HEK293 (cell line): Measurements from ENCODE around the gene OR52M1.

Experiments
- CTCF ChIA-PET: fragments of 350-600 bp; formaldehyde crosslinking; extraction: SDS; loops from one replicate; lab custom pipeline; 2021; ENCODE audit warnings: antibody characterized with exemption; lab: Yijun Ruan, JAX
- POLR2A ChIA-PET: fragments of 300-600 bp; formaldehyde crosslinking; extraction: SDS; loops from one replicate; lab custom pipeline; 2020; ENCODE audit warnings: antibody characterized with exemption, inconsistent platforms; lab: Yijun Ruan, JAX
- H3K27ac ChIP-seq: fragments of 200-500 bp; sonication (Bioruptor generic); 2 replicates; pipeline ENCODE4 v1.5.1; 2014; ENCODE audit warnings: low read depth, low read length, control low read depth, inconsistent platforms; ENCODE audit errors: extremely low read depth
- H3K36me3 ChIP-seq, 2 experiments: fragments of 200-500 bp in 1 of 2; sonication (Bioruptor generic) in 1 of 2; 1 replicate in 1 of 2; 2 replicates in 1 of 2; pipeline ENCODE4 v1.5.1; 2014 to 2017; ENCODE audit warnings: inconsistent platforms in 2 of 2, low read length in 2 of 2; ENCODE audit not compliant: control insufficient read depth in 2 of 2, insufficient read depth in 1 of 2
- H3K4me1 ChIP-seq: fragments of 200-500 bp; sonication (Bioruptor generic); 2 replicates; pipeline ENCODE4 v1.5.1; 2014; ENCODE audit warnings: mild to moderate bottlenecking, low read length, inconsistent platforms; ENCODE audit not compliant: control insufficient read depth, insufficient read depth
- H3K4me3 ChIP-seq: 2 replicates; pipeline ENCODE4 v1.5.1; 2011; ENCODE audit warnings: low read depth, mild to moderate bottlenecking, control low read depth, low read length, moderate library complexity
- H3K9me3 ChIP-seq: fragments of 200-500 bp; sonication (Bioruptor generic); 2 replicates; pipeline ENCODE4 v1.5.1; 2014; ENCODE audit warnings: low read depth, low read length, inconsistent platforms; ENCODE audit not compliant: control insufficient read depth, insufficient read depth
- BCL11B ChIP-seq: fragments of 450-650 bp; formaldehyde crosslinking; IDR thresholded peaks from 2 replicates; pipeline ENCODE4 v1.5.1; 2016; ENCODE audit warnings: low read depth, missing biosample characterization, missing genetic modification characterization
- KLF16 ChIP-seq: fragments of 450-650 bp; formaldehyde crosslinking; IDR thresholded peaks from 2 replicates; pipeline ENCODE4 v1.5.1; 2017; ENCODE audit warnings: missing biosample characterization, missing genetic modification characterization
- MYNN ChIP-seq: fragments of 450-650 bp; formaldehyde crosslinking; IDR thresholded peaks from 2 replicates; pipeline ENCODE4 v1.5.1; 2016; ENCODE audit warnings: missing biosample characterization, missing genetic modification characterization, borderline replicate concordance
- SCRT1 ChIP-seq: fragments of 450-650 bp; formaldehyde crosslinking; IDR thresholded peaks from 2 replicates; pipeline ENCODE4 v1.5.1; 2016; ENCODE audit warnings: missing biosample characterization, missing genetic modification characterization, borderline replicate concordance
- SP2 ChIP-seq: fragments of 450-650 bp; formaldehyde crosslinking; IDR thresholded peaks from 2 replicates; pipeline ENCODE4 v1.5.1; 2016; ENCODE audit warnings: missing biosample characterization, missing genetic modification characterization
- YY1 ChIP-seq: fragments of 450-650 bp; formaldehyde crosslinking; IDR thresholded peaks from 2 replicates; pipeline ENCODE4 v1.5.1; 2018; ENCODE audit warnings: missing biosample characterization, missing genetic modification characterization
- ZFP3 ChIP-seq: fragments of 450-650 bp; formaldehyde crosslinking; IDR thresholded peaks from 2 replicates; pipeline ENCODE4 v1.5.1; 2016; ENCODE audit warnings: low read depth, missing biosample characterization, missing genetic modification characterization
- ZNF10 ChIP-seq: fragments of 450-650 bp; formaldehyde crosslinking; IDR thresholded peaks from 2 replicates; pipeline ENCODE4 v1.5.1; 2017; ENCODE audit warnings: missing biosample characterization, missing genetic modification characterization
- ZNF175 ChIP-seq: fragments of 450-650 bp; formaldehyde crosslinking; IDR thresholded peaks from 2 replicates; pipeline ENCODE4 v1.5.1; 2016; ENCODE audit warnings: missing biosample characterization, missing genetic modification characterization
- ZNF223 ChIP-seq: fragments of 450-650 bp; formaldehyde crosslinking; IDR thresholded peaks from 2 replicates; pipeline ENCODE4 v1.5.1; 2016; ENCODE audit warnings: missing biosample characterization, missing genetic modification characterization
- ZNF239 ChIP-seq: fragments of 450-650 bp; formaldehyde crosslinking; IDR thresholded peaks from 2 replicates; pipeline ENCODE4 v1.5.1; 2016; ENCODE audit warnings: missing biosample characterization, missing genetic modification characterization
- ZNF24 ChIP-seq: fragments of 450-650 bp; formaldehyde crosslinking; IDR thresholded peaks from 2 replicates; pipeline ENCODE4 v1.5.1; 2016; ENCODE audit warnings: missing biosample characterization, missing genetic modification characterization
- ZNF366 ChIP-seq: fragments of 450-650 bp; formaldehyde crosslinking; conservative IDR thresholded peaks from 2 replicates; pipeline ENCODE4 v1.5.1; 2016; ENCODE audit warnings: missing biosample characterization, missing genetic modification characterization
- ZNF37A ChIP-seq: fragments of 450-650 bp; IDR thresholded peaks from 2 replicates; pipeline ENCODE4 v1.5.1; 2018; ENCODE audit warnings: missing biosample characterization, missing genetic modification characterization
- ZNF473 ChIP-seq: fragments of 450-650 bp; formaldehyde crosslinking; IDR thresholded peaks from 2 replicates; pipeline ENCODE4 v1.5.1; 2017; ENCODE audit warnings: missing biosample characterization, missing genetic modification characterization
- ZNF561 ChIP-seq: fragments of 450-650 bp; IDR thresholded peaks from 2 replicates; pipeline ENCODE4 v1.5.1; 2018; ENCODE audit warnings: missing biosample characterization, missing genetic modification characterization, borderline replicate concordance
- ZNF571 ChIP-seq: fragments of 450-650 bp; formaldehyde crosslinking; IDR thresholded peaks from 2 replicates; pipeline ENCODE4 v1.5.0; 2017; ENCODE audit warnings: missing biosample characterization, missing genetic modification characterization
- ZNF654 ChIP-seq: fragments of 450-650 bp; formaldehyde crosslinking; IDR thresholded peaks from 2 replicates; pipeline ENCODE4 v1.5.1; 2016; ENCODE audit warnings: low read depth, missing biosample characterization, missing genetic modification characterization
- ZNF658 ChIP-seq: fragments of 450-650 bp; formaldehyde crosslinking; IDR thresholded peaks from 2 replicates; pipeline ENCODE4; 2016; ENCODE audit warnings: missing biosample characterization, missing genetic modification characterization
- ZNF776 ChIP-seq: fragments of 450-650 bp; formaldehyde crosslinking; IDR thresholded peaks from 2 replicates; pipeline ENCODE4 v1.5.0; 2017; ENCODE audit warnings: missing biosample characterization, missing genetic modification characterization, borderline replicate concordance
- ZNF777 ChIP-seq: fragments of 450-650 bp; formaldehyde crosslinking; IDR thresholded peaks from 2 replicates; pipeline ENCODE4 v1.5.1; 2017; ENCODE audit warnings: missing biosample characterization, missing genetic modification characterization, borderline replicate concordance
- ZNF792 ChIP-seq: fragments of 450-650 bp; formaldehyde crosslinking; IDR thresholded peaks from 2 replicates; pipeline ENCODE4 v1.5.1; 2016; ENCODE audit warnings: missing biosample characterization, missing genetic modification characterization
- TF ChIP-seq, protein P1 (sequence below): fragments of 450-650 bp; formaldehyde crosslinking; IDR thresholded peaks from 2 replicates; pipeline ENCODE4 v1.5.1; 2016; ENCODE audit warnings: missing biosample characterization, missing genetic modification characterization, low read depth
- TF ChIP-seq, protein P2 (sequence below): sonication (generic); formaldehyde crosslinking; IDR thresholded peaks from 2 replicates; pipeline ENCODE4 v1.8.1; 2022; ENCODE audit warnings: mild to moderate bottlenecking, moderate library complexity, missing genetic modification reagents
- TF ChIP-seq, protein P3 (sequence below): fragments of 450-650 bp; formaldehyde crosslinking; IDR thresholded peaks from 2 replicates; pipeline ENCODE4 v1.5.1; 2016; ENCODE audit warnings: missing biosample characterization, missing genetic modification characterization

Gene OR52M1

DNA sequence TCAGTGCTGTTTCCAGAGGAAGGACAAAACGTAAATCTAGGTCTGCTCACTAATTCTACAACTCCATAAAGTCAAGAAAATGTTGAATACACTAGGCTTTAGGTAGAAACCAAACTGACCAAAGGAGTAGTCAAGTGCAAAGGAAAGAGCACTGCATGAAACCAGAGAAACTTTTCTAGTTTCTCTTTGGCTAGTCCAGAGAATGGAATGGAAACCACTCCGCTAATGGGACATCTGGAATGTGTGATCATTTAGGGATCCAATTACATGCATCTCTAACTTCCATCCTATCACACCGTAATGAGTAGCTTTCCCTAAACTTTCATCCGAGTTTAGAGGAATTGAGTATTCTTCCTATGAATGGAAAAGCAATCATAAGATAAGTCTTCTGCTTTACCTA is 2.4 kb downstream of the OR52M1 start:
- Histone ChIP-seq H3K4me1 (no peaks in the 10 kb centered on the region), H3K36me3 (no peaks in the 10 kb centered on the region), H3K9me3 (no peaks in the 10 kb centered on the region), H3K27ac (no peak overlapping the region), H3K4me3 (no peak overlapping the region)
- ChIA-PET CTCF (interaction anchor here (0.8 to 2.9 kb wide), 4 partner anchors 8 to 365 kb away, joined by 5 to 18 read pairs (median 6); no protein-coding TSS in a partner anchor), POLR2A (no interaction called here)
- TF ChIP-seq ZNF571 (tag by site-specific recombination) (no peak), ZNF561 (no peak), ZNF792 (no peak), SP2 (no peak), ZNF24 (tag by site-specific recombination) (no peak), KLF16 (tag by site-specific recombination) (no peak)
- TF ChIP-seq, protein P1, sequence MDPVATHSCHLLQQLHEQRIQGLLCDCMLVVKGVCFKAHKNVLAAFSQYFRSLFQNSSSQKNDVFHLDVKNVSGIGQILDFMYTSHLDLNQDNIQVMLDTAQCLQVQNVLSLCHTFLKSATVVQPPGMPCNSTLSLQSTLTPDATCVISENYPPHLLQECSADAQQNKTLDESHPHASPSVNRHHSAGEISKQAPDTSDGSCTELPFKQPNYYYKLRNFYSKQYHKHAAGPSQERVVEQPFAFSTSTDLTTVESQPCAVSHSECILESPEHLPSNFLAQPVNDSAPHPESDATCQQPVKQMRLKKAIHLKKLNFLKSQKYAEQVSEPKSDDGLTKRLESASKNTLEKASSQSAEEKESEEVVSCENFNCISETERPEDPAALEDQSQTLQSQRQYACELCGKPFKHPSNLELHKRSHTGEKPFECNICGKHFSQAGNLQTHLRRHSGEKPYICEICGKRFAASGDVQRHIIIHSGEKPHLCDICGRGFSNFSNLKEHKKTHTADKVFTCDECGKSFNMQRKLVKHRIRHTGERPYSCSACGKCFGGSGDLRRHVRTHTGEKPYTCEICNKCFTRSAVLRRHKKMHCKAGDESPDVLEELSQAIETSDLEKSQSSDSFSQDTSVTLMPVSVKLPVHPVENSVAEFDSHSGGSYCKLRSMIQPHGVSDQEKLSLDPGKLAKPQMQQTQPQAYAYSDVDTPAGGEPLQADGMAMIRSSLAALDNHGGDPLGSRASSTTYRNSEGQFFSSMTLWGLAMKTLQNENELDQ = no peak

- no peaks in the 10 kb centered on the region for H3K36me3 ChIP-seq
- POLR2A ChIA-PET = no interaction called here
- CTCF ChIA-PET = interaction anchor here (0.6 to 3.2 kb wide), 11 partner anchors 9 to 1404 kb away, joined by 3 to 13 read pairs (median 4); partner anchors contain the start of genes OR52K1 and TRIM68
- H3K4me1 ChIP-seq = no peaks in the 10 kb centered on the region
- TF ChIP-seq, protein P2, sequence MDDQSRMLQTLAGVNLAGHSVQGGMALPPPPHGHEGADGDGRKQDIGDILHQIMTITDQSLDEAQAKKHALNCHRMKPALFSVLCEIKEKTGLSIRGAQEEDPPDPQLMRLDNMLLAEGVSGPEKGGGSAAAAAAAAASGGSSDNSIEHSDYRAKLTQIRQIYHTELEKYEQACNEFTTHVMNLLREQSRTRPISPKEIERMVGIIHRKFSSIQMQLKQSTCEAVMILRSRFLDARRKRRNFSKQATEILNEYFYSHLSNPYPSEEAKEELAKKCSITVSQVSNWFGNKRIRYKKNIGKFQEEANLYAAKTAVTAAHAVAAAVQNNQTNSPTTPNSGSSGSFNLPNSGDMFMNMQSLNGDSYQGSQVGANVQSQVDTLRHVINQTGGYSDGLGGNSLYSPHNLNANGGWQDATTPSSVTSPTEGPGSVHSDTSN (CRISPR knock-in tag) = no peak
- TF ChIP-seq YY1 (tag by site-specific recombination) (no peak), ZNF776 (tag by site-specific recombination) (no peak), ZNF366 (tag by site-specific recombination) (no peak), KLF16 (tag by site-specific recombination) (no peak), SCRT1 (tag by site-specific recombination) (no peak), ZNF777 (tag by site-specific recombination) (no peak), ZNF10 (tag by site-specific recombination) (no peak), ZNF37A (tag by site-specific recombination) (no peak), MYNN (tag by site-specific recombination) (no peak), ZNF658 (tag by site-specific recombination) (no peak), ZFP3 (no peak), ZNF473 (tag by site-specific recombination) (no peak), ZNF654 (tag by site-specific recombination) (no peak), ZNF223 (tag by site-specific recombination) (no peak), ZNF239 (tag by site-specific recombination) (no peak), BCL11B (tag by site-specific recombination) (no peak), ZNF175 (no peak)
- TF ChIP-seq, protein P3, sequence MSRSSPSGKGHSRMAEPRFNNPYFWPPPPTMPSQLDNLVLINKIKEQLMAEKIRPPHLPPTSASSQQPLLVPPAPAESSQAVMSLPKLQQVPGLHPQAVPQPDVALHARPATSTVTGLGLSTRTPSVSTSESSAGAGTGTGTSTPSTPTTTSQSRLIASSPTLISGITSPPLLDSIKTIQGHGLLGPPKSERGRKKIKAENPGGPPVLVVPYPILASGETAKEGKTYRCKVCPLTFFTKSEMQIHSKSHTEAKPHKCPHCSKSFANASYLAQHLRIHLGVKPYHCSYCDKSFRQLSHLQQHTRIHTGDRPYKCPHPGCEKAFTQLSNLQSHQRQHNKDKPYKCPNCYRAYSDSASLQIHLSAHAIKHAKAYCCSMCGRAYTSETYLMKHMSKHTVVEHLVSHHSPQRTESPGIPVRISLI (tag by site-specific recombination) = no peak
- TF ChIP-seq, all 188 proteins: peak for 0
- Histone ChIP-seq H3K27ac (no peak overlapping the region), H3K9me3 (no peaks in the 10 kb centered on the region), H3K4me3 (no peak overlapping the region)
Observed at GRCh38 chr11:4551346-4551979, 6.5 kb downstream of the OR52M1 start.
